ENCODE results near the gene TMPRSS2. TPM values are rescaled to one million over a fixed set of nuclear protein-coding genes. Genes with fewer than 3 reads are reported as not detected.

The TMPRSS2 gene
- total and polyA plus RNA-seq, 2 donors from 2014 or later = 32.8 to 55.0 TPM

DNA sequence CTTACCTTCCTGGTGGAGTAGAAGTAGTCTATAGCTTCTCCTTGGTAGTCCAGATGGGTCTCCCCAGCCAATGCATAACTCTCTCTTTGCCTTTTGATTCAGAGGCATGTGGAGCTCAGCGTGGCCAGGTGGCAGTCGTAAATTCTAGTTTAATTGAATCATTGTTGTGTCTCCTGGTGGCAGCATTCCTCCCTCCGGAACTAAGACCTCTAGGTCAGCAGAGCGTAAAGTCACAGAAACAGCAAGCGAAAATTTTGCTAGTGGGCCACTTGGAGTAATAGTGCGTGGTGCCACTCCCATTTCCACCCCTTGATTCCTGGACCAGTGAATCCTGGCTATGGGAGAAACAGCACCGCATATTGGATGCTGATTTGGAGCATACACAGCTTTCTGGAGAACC lies 3.9 kb upstream of the TMPRSS2 start:
- Histone ChIP-seq H3K27me3 (ENCODE audit: control insufficient read depth, insufficient read depth, low read length) (peaks cover 4% of the 10 kb centered on the region), H3K9me3 (ENCODE audit: control insufficient read depth in 2 of 3, insufficient read depth in 1 of 3, low read length in 3 of 3) (no peaks in the 10 kb centered on the region), H3K4me3 (ENCODE audit: low read length in 3 of 3) (no peak overlapping the region), H3K36me3 (ENCODE audit: control insufficient read depth in 2 of 3, insufficient read depth in 3 of 3, low read length in 3 of 3) (no peaks in the 10 kb centered on the region), H3K4me1 (ENCODE audit: control insufficient read depth in 2 of 3, insufficient read depth in 2 of 3, low read depth in 1 of 3, low read length in 3 of 3) (peaks cover 2 to 11% (median 4%) of the 10 kb centered on the region in 3 donors), H3K9ac (ENCODE audit: low read length in 3 of 3) (no peak overlapping the region), H3K27ac (ENCODE audit: low read depth in 2 of 2, low read length in 2 of 2) (no peak overlapping the region)
- FAIRE-seq (no peak), DNase-seq (peak in 4 of 5 donors; percentile 72 to 94 (median 86))
- intact Hi-C loops (cut with DNase I) = no loop called here
- TF ChIP-seq, protein P1, sequence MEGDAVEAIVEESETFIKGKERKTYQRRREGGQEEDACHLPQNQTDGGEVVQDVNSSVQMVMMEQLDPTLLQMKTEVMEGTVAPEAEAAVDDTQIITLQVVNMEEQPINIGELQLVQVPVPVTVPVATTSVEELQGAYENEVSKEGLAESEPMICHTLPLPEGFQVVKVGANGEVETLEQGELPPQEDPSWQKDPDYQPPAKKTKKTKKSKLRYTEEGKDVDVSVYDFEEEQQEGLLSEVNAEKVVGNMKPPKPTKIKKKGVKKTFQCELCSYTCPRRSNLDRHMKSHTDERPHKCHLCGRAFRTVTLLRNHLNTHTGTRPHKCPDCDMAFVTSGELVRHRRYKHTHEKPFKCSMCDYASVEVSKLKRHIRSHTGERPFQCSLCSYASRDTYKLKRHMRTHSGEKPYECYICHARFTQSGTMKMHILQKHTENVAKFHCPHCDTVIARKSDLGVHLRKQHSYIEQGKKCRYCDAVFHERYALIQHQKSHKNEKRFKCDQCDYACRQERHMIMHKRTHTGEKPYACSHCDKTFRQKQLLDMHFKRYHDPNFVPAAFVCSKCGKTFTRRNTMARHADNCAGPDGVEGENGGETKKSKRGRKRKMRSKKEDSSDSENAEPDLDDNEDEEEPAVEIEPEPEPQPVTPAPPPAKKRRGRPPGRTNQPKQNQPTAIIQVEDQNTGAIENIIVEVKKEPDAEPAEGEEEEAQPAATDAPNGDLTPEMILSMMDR (IDR thresholded peaks at IDR 0.05; ENCODE audit: borderline replicate concordance, extremely low read depth, insufficient read depth) = no peak

DNA sequence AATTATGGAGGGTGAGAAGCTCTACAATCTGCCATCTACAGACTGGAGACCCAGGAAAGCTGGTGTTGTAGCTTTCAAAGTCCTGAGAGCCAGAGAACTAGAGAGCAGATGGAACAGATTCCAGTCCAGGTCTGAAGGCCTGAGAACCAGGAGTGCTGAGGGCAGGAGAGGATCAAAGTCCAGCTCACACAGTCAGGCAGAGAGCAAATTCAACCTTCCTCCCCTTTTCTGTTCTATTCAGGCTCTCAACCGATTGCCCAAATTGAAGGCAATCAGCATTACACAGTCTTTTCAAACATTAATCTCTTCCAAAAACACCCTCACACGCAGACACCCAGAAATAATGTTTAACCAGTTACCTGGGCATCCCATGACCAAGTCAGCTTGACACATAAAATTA lies 2.5 kb upstream of the TMPRSS2 start:
- H3K27ac ChIP-seq (ENCODE audit: low read depth in 2 of 2, low read length in 2 of 2) = peak overlapping the region in 1 of 2 donors; percentile 13
- H3K4me3 ChIP-seq (ENCODE audit: low read length in 3 of 3) = no peak overlapping the region
- intact Hi-C loops (cut with DNase I) = no loop called here
- FAIRE-seq (no peak), DNase-seq (peak in 1 of 5 donors; percentile 9)
- TF ChIP-seq, protein P1 (IDR thresholded peaks at IDR 0.05; ENCODE audit: borderline replicate concordance, extremely low read depth, insufficient read depth) = no peak
- no peak overlapping the region for H3K9ac ChIP-seq (ENCODE audit: low read length in 3 of 3)
- H3K27me3 ChIP-seq (ENCODE audit: control insufficient read depth, insufficient read depth, low read length) = peaks cover 10% of the 10 kb centered on the region
- H3K9me3 ChIP-seq (ENCODE audit: control insufficient read depth in 2 of 3, insufficient read depth in 1 of 3, low read length in 3 of 3) = no peaks in the 10 kb centered on the region
- H3K4me1 ChIP-seq (ENCODE audit: control insufficient read depth in 2 of 3, insufficient read depth in 2 of 3, low read depth in 1 of 3, low read length in 3 of 3) = peaks cover 2 to 11% (median 4%) of the 10 kb centered on the region in 3 donors
- H3K36me3 ChIP-seq (ENCODE audit: control insufficient read depth in 2 of 3, insufficient read depth in 3 of 3, low read length in 3 of 3) = no peaks in the 10 kb centered on the region

DNA sequence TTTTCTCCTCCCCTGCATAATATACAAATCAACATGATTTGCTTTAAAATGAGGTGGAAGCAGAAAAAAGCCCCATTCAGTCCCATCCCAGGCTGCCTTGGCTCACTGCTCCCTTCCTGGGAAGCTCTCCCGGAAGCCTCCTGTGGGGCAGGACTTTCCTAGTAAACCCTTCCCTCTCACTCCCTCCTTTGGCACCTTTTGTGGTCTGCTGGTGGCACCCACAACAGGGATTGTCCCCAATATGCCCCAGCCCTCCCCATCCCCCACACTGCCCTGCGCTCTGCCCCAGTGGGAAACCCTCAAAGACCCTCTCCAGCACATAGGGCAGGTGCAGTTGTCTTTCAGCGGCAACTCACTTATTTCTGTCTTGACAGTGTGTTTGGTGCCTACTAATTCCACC lies 1.8 kb upstream of the TMPRSS2 start:
- H3K4me3 ChIP-seq (ENCODE audit: low read length in 3 of 3) = no peak overlapping the region
- H3K9ac ChIP-seq (ENCODE audit: low read length in 3 of 3) = no peak overlapping the region
- TF ChIP-seq, protein P1 (IDR thresholded peaks at IDR 0.05; ENCODE audit: borderline replicate concordance, extremely low read depth, insufficient read depth) = no peak
- intact Hi-C loops (cut with DNase I) = no loop called here
- H3K36me3 ChIP-seq (ENCODE audit: control insufficient read depth in 2 of 3, insufficient read depth in 3 of 3, low read length in 3 of 3) = no peaks in the 10 kb centered on the region
- H3K27ac ChIP-seq (ENCODE audit: low read depth in 2 of 2, low read length in 2 of 2) = no peak overlapping the region
- FAIRE-seq = no peak
- peaks cover 10% of the 10 kb centered on the region for H3K27me3 ChIP-seq (ENCODE audit: control insufficient read depth, insufficient read depth, low read length)
- peaks cover 2 to 11% (median 6%) of the 10 kb centered on the region in 3 donors for H3K4me1 ChIP-seq (ENCODE audit: control insufficient read depth in 2 of 3, insufficient read depth in 2 of 3, low read depth in 1 of 3, low read length in 3 of 3)
- no peak for DNase-seq
- no peaks in the 10 kb centered on the region for H3K9me3 ChIP-seq (ENCODE audit: control insufficient read depth in 2 of 3, insufficient read depth in 1 of 3, low read length in 3 of 3)

DNA sequence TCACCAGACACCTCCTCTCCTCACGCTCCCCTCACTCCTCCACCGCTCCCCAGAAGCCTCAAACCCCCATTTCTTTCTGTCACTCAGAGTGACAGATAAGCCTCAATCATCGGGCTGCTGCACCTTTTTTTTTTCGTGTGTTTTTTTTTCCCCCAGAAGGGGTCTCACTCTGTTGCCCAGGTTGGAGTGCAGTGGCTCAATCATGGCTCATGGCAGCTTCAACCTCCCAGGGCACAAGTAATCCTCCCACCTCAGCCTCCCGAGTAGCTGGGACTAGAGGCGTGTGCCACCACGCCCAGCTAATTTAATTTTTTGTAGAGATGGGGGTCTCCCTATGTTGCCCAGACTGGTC lies 1.2 kb upstream of the TMPRSS2 start:
- TF ChIP-seq, protein P1 (IDR thresholded peaks at IDR 0.05; ENCODE audit: borderline replicate concordance, extremely low read depth, insufficient read depth) = no peak
- no peaks in the 10 kb centered on the region for H3K9me3 ChIP-seq (ENCODE audit: control insufficient read depth in 2 of 3, insufficient read depth in 1 of 3, low read length in 3 of 3)
- no peak for FAIRE-seq
- no peak overlapping the region for H3K4me3 ChIP-seq (ENCODE audit: low read length in 3 of 3)
- no peak for DNase-seq
- H3K9ac ChIP-seq (ENCODE audit: low read length in 3 of 3) = no peak overlapping the region
- peaks cover 10% of the 10 kb centered on the region for H3K27me3 ChIP-seq (ENCODE audit: control insufficient read depth, insufficient read depth, low read length)
- H3K4me1 ChIP-seq (ENCODE audit: control insufficient read depth in 2 of 3, insufficient read depth in 2 of 3, low read depth in 1 of 3, low read length in 3 of 3) = peaks cover 2 to 15% (median 12%) of the 10 kb centered on the region in 3 donors
- H3K36me3 ChIP-seq (ENCODE audit: control insufficient read depth in 2 of 3, insufficient read depth in 3 of 3, low read length in 3 of 3) = no peaks in the 10 kb centered on the region
- intact Hi-C loops (cut with DNase I) = no loop called here
- H3K27ac ChIP-seq (ENCODE audit: low read depth in 2 of 2, low read length in 2 of 2) = no peak overlapping the region

Data from kidney (tissue), 14 donors.